Stomach (tissue), 9 donors: ENCODE measurements around the gene CDH7. TPM values are rescaled to one million over a fixed set of nuclear protein-coding genes. Genes with fewer than 3 reads are reported as not detected.

Experiments
- DNase-seq, 2 donors: peaks; one replicate each; pipeline versions ENCODE4 v3.0.0 to v3.0.0-alpha.2; 2013 to 2019
- H3K27ac ChIP-seq, 5 donors: fragments of 200-600 bp in 4 of 5; sonication (generic) in 4 of 5; one replicate each; pipeline ENCODE4 v1.5.1; 2013 to 2019; ENCODE audit warnings: mild to moderate bottlenecking in 1 of 5, moderate library complexity in 1 of 5
- H3K27me3 ChIP-seq, 3 donors: fragments of 200-600 bp; sonication (generic); one replicate each; pipeline ENCODE4 v1.5.1; 2017 to 2019; ENCODE audit warnings: mixed run types in 1 of 3
- H3K36me3 ChIP-seq, 4 donors: fragments of 200-600 bp; sonication (generic); 1 replicate in 3 of 4; 2 replicates in 1 of 4; pipeline ENCODE4 v1.5.1; 2016 to 2019
- H3K4me1 ChIP-seq, 4 donors: fragments of 200-600 bp; sonication (generic); one replicate each; pipeline ENCODE4 v1.5.1; 2016 to 2019
- H3K4me3 ChIP-seq, 4 donors: fragments of 200-600 bp; sonication (generic) in 3 of 4; one replicate each; pipeline ENCODE4 v1.5.1; 2016 to 2019; ENCODE audit warnings: mild to moderate bottlenecking in 1 of 4
- H3K9me3 ChIP-seq, 4 donors: fragments of 200-600 bp; sonication (generic); one replicate each; pipeline ENCODE4 v1.5.1; 2016 to 2019
- CTCF ChIP-seq, 7 experiments: fragments of 450-650 bp in 4 of 7; fragments of 200-600 bp in 3 of 7; sonication (generic) in 3 of 7; IDR thresholded peaks; one replicate each; pipeline ENCODE4 v1.5.1; 2016 to 2019; ENCODE audit warnings: antibody characterized with exemption in 7 of 7, control low read depth in 2 of 7, mild to moderate bottlenecking in 1 of 7
- EP300 ChIP-seq: sonication (generic); formaldehyde crosslinking; IDR thresholded peaks from one replicate; pipeline ENCODE4 v1.6.1; 2017; ENCODE audit warnings: antibody characterized with exemption
- POLR2A ChIP-seq, 4 donors: fragments of 450-650 bp; IDR thresholded peaks; one replicate each; pipeline ENCODE4 v1.6.1; 2016; ENCODE audit warnings: antibody characterized with exemption in 4 of 4, control low read depth in 2 of 4, mild to moderate bottlenecking in 1 of 4, moderate library complexity in 1 of 4
- POLR2AphosphoS5 ChIP-seq, 3 donors: sonication (generic); formaldehyde crosslinking; IDR thresholded peaks; one replicate each; pipeline ENCODE4 v1.6.1; 2016; ENCODE audit warnings: antibody characterized with exemption in 3 of 3
- WGBS, 5 donors: extraction: QIAGEN DNeasy Blood & Tissue Kit in 3 of 5; methylation state at CpG; one replicate each; pipeline versions ENCODE4 v1.1.5 to v1.1.7; 2013 to 2018; 5-methylcytosine and 5-hydroxymethylcytosine counted together
- intact Hi-C: fragments of 100-400 bp; cut with DNase I; formaldehyde crosslinking; loops from one replicate; pipeline ENCODE4 v1.15.1; 2023; ENCODE audit warnings: low total_unique reads
- polyA plus RNA-seq, 3 donors: library from polyadenylated mRNA; stranded (reverse); fragments of 200-250 nt; gene quantifications; one replicate each; pipeline ENCODE4 v1.2.3, GENCODE V29; 2013
- total RNA-seq, 5 donors: library from RNA; depleted of rRNA; stranded (reverse); fragments of >200 nt; gene quantifications; one replicate each; pipeline versions ENCODE4 v1.1.0 to v1.2.3, GENCODE V29; 2014 to 2016
- donor health status: healthy with polysubstance abuse.
- donor health status: Bipolar disorder and iron deficiency.
- donor health status: healthy.

The CDH7 gene
- total and polyA plus RNA-seq, 8 donors = under 0.01 TPM; not detected in 7

GRCh38 chr18:65769652-65770051 is 18.8 kb downstream of the CDH7 start:
- TF ChIP-seq POLR2AphosphoS5 (IDR thresholded peaks at IDR 0.05) = no peak
- TF ChIP-seq EP300 = no peak
- TF ChIP-seq CTCF (IDR thresholded peaks at IDR 0.05) = no peak
- TF ChIP-seq POLR2A (IDR thresholded peaks at IDR 0.05) = no peak
- no peak for DNase-seq
- Histone ChIP-seq H3K9me3 (no peaks in the 10 kb centered on the region), H3K27me3 (no peaks in the 10 kb centered on the region), H3K4me3 (no peak overlapping the region), H3K4me1 (no peaks in the 10 kb centered on the region), H3K36me3 (no peaks in the 10 kb centered on the region), H3K27ac (no peak overlapping the region)
- intact Hi-C loops = no loop called here
- WGBS, 5 donors = 69 to 79% (median 77%) methylated on average over 4 of the region's 4 CpGs

GRCh38 chr18:65786474-65786873 is 35.7 kb downstream of the CDH7 start:
- 23 to 57% (median 46%) methylated on average over 2 of the region's 2 CpGs for WGBS, 5 donors
- Histone ChIP-seq H3K4me1 (no peaks in the 10 kb centered on the region), H3K9me3 (no peaks in the 10 kb centered on the region), H3K27ac (no peak overlapping the region), H3K27me3 (no peaks in the 10 kb centered on the region), H3K36me3 (no peaks in the 10 kb centered on the region), H3K4me3 (no peak overlapping the region)
- TF ChIP-seq POLR2AphosphoS5 (IDR thresholded peaks at IDR 0.05) (no peak), POLR2A (IDR thresholded peaks at IDR 0.05) (no peak), CTCF (IDR thresholded peaks at IDR 0.05) (no peak), EP300 (no peak)
- intact Hi-C loops = no loop called here
- DNase-seq = no peak

- intact Hi-C loops = no loop called here
- H3K27ac ChIP-seq = no peak overlapping the region
- no peaks in the 10 kb centered on the region for H3K27me3 ChIP-seq
- H3K36me3 ChIP-seq = no peaks in the 10 kb centered on the region
- WGBS, 5 donors = 28 to 43% (median 31%) methylated on average over 4 of the region's 4 CpGs
- no peaks in the 10 kb centered on the region for H3K4me1 ChIP-seq
- DNase-seq = peak in 1 of 2 donors; percentile 47
- H3K9me3 ChIP-seq = no peaks in the 10 kb centered on the region
- H3K4me3 ChIP-seq = no peak overlapping the region
- TF ChIP-seq CTCF (IDR thresholded peaks at IDR 0.05) (no peak), EP300 (no peak), POLR2A (IDR thresholded peaks at IDR 0.05) (no peak), POLR2AphosphoS5 (IDR thresholded peaks at IDR 0.05) (no peak)
These were observed 37.6 kb downstream of the CDH7 start for GRCh38 chr18:65788373-65788772.

GRCh38 chr18:65790604-65791003 is 39.8 kb downstream of the CDH7 start:
- Histone ChIP-seq H3K4me3 (no peak overlapping the region), H3K36me3 (no peaks in the 10 kb centered on the region), H3K27me3 (no peaks in the 10 kb centered on the region), H3K4me1 (no peaks in the 10 kb centered on the region), H3K27ac (no peak overlapping the region), H3K9me3 (no peaks in the 10 kb centered on the region)
- DNase-seq = no peak
- WGBS, 5 donors = 85 to 92% (median 90%) methylated on average over 4 of the region's 4 CpGs
- no peak for TF ChIP-seq CTCF (IDR thresholded peaks at IDR 0.05)
- no peak for TF ChIP-seq EP300
- intact Hi-C loops = no loop called here
